Kidney epithelial cell (primary cell): ENCODE measurements around the gene IGSF5. TPM values are rescaled to one million over a fixed set of nuclear protein-coding genes. Genes with fewer than 3 reads are reported as not detected.
A peak's percentile ranks its signal among the peaks of the same experiment; 100 is the strongest.

Source experiments
- DNase-seq: peaks from one replicate; pipeline ENCODE4 v3.0.0-alpha.2; 2010; ENCODE audit warnings: low read depth
- H3K27me3 ChIP-seq: 2 replicates; pipeline ENCODE4 v1.6.0; 2011; ENCODE audit warnings: low read length; ENCODE audit not compliant: control insufficient read depth, insufficient read depth
- H3K36me3 ChIP-seq: 2 replicates; pipeline ENCODE4 v1.5.1; 2011; ENCODE audit warnings: low read length; ENCODE audit not compliant: control insufficient read depth, insufficient read depth
- H3K4me3 ChIP-seq: 2 replicates; pipeline ENCODE4 v1.5.1; 2011; ENCODE audit warnings: low read depth, mild to moderate bottlenecking, control low read depth, low read length
- total RNA-seq: library from RNA; depleted of rRNA; stranded (reverse); fragments of >200 nt; gene quantifications from 2 replicates; pipeline ENCODE4 v1.2.3, GENCODE V29; 2015
- TF ChIP-seq, protein P1 (sequence below): IDR thresholded peaks from 2 replicates; pipeline ENCODE4 v1.5.1; 2011; ENCODE audit warnings: mild to moderate bottlenecking, moderate library complexity, low read length, control low read depth, inconsistent platforms; ENCODE audit not compliant: insufficient read depth, poor library complexity, severe bottlenecking

The IGSF5 gene
- total RNA-seq, 1 donor from 2014 or later, result 0.17 TPM

DNA sequence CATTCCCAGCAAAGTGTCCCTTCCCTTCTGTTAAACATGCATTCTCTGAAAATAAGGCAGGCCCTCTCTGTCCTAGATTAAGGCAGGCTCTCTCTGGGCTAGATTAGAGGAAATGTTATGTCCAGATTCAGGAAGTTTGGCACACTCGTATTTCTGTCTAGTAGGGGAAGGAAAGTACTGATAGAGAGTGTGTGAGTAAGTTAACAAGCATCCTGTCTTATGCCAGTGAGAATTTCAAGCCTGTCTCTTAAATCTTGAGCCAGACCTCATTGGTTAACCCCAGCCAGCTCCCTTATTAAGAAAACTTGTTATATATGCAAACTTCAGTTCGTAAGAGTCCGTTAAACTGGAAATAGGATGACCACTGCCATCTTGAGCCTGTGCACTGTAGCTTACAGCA, 31.6 kb downstream of the IGSF5 start:
- no peak for DNase-seq
- H3K4me3 ChIP-seq, result no peak overlapping the region
- H3K36me3 ChIP-seq, result no peaks in the 10 kb centered on the region
- TF ChIP-seq, protein P1, sequence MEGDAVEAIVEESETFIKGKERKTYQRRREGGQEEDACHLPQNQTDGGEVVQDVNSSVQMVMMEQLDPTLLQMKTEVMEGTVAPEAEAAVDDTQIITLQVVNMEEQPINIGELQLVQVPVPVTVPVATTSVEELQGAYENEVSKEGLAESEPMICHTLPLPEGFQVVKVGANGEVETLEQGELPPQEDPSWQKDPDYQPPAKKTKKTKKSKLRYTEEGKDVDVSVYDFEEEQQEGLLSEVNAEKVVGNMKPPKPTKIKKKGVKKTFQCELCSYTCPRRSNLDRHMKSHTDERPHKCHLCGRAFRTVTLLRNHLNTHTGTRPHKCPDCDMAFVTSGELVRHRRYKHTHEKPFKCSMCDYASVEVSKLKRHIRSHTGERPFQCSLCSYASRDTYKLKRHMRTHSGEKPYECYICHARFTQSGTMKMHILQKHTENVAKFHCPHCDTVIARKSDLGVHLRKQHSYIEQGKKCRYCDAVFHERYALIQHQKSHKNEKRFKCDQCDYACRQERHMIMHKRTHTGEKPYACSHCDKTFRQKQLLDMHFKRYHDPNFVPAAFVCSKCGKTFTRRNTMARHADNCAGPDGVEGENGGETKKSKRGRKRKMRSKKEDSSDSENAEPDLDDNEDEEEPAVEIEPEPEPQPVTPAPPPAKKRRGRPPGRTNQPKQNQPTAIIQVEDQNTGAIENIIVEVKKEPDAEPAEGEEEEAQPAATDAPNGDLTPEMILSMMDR, result no peak
- no peaks in the 10 kb centered on the region for H3K27me3 ChIP-seq

GRCh38 chr21:39781331-39781730, 36.3 kb downstream of the IGSF5 start:
- Histone ChIP-seq H3K4me3 (no peak overlapping the region), H3K36me3 (no peaks in the 10 kb centered on the region), H3K27me3 (no peaks in the 10 kb centered on the region)
- TF ChIP-seq, protein P1, result no peak
- DNase-seq, result no peak

DNA sequence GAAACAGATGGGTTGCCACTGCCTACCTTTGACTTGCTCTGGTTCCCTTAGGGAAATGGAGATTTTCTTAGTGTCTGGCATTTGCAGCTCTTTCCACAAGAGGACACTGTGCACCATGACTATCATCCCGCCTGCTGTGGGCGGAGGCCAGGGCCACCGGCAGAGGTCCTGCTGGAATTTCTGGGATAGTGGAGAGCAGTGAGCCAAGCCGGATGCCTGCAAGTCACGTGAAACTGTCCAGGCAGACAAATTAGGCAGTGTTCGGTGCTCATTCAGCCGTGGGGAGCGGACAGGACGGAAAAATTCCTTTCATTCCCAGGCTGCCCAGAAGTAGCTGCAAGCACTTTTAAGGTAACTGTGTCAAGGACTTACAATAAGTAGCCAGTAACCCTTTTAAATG, 43.4 kb downstream of the IGSF5 start:
- peak; percentile 93 for DNase-seq
- TF ChIP-seq, protein P1, result peak; percentile 99
- H3K36me3 ChIP-seq, result no peaks in the 10 kb centered on the region
- no peaks in the 10 kb centered on the region for H3K27me3 ChIP-seq
- H3K4me3 ChIP-seq, result no peak overlapping the region

DNA sequence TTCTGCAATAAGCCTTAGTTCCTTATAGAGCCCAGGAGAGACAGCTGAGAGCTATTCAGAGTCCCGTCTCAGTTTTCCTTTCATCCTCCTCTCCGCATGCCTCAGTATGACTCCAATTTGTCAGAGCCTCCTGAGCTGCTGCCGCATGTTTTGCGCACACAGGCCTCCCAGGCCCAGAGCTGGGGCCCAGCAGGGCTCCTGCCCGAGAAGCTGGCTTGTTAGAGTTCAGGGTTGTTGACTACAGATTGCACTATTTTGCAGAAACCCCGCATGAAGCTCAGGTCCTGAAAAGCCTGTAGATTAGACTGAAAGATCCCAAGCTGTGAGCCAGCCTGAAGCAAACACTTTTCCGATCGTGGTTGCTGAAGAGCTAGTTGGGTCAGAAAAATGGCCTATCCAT, 51.5 kb downstream of the IGSF5 start:
- H3K36me3 ChIP-seq, result no peaks in the 10 kb centered on the region
- no peak for DNase-seq
- TF ChIP-seq, protein P1, result no peak
- H3K4me3 ChIP-seq, result no peak overlapping the region
- H3K27me3 ChIP-seq, result no peaks in the 10 kb centered on the region

- TF ChIP-seq, protein P1, result no peak
- no peak for DNase-seq
- H3K4me3 ChIP-seq, result no peak overlapping the region
- H3K27me3 ChIP-seq, result no peaks in the 10 kb centered on the region
- no peaks in the 10 kb centered on the region for H3K36me3 ChIP-seq
Measured at GRCh38 chr21:39799178-39799577, 54.2 kb downstream of the IGSF5 start.

DNA sequence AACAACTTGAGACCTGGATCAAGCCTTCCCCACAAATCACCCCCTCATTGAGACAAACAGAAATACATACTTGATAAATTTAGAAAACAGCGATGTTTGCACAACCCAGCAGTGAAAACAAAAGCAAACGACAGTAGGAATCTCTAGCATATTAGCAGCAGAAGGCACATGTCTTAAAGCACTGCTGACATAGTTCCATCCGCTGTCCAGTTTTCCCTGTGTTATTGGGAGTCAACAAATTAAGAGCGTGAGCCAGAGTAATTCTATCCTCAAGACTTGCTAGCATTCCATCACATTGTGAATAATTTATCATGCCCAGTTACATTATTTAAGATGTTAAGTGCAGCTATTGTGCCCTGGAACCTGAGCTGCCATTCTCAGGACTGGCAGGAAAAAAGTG, 55.3 kb downstream of the IGSF5 start:
- H3K27me3 ChIP-seq, result no peaks in the 10 kb centered on the region

More for the DNA sequence above, 55.3 kb downstream of the IGSF5 start:
- DNase-seq, result no peak
- no peak overlapping the region for H3K4me3 ChIP-seq
- H3K36me3 ChIP-seq, result no peaks in the 10 kb centered on the region
- TF ChIP-seq, protein P1, result no peak
